Measurements from ENCODE around the gene DGKE.

DNA sequence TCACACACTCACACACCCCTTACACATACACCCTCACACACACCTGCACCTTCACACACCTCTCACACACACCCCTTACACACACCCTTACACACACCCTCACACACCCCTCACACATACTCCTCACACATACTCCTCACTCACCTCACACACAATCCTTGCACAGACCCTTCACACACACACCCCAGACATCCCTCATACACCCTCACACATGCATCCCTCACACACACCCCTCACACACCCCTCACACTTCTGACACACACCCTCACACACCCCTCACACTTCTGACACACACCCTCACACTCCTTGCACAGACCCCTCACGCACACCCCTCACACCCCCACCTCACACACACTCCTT lies 24.2 kb upstream of the DGKE start:
- TF ChIP-seq POLR2AphosphoS5 (IDR thresholded peaks at IDR 0.05) (no peak), REST (IDR thresholded peaks at IDR 0.05; ENCODE audit: borderline replicate concordance) (no peak), TAF1 (IDR thresholded peaks at IDR 0.05; ENCODE audit: low read depth) (no peak), EP300 (conservative IDR thresholded peaks at IDR 0.05; ENCODE audit: poor library complexity, severe bottlenecking) (no peak), RAD21 (conservative IDR thresholded peaks at IDR 0.05) (no peak), EZH2 (IDR thresholded peaks at IDR 0.05; ENCODE audit: borderline replicate concordance, insufficient read depth, low read length, poor library complexity, severe bottlenecking) (no peak), SMC3 (conservative IDR thresholded peaks at IDR 0.05; ENCODE audit: poor library complexity) (no peak)
- TF ChIP-seq, protein P1, sequence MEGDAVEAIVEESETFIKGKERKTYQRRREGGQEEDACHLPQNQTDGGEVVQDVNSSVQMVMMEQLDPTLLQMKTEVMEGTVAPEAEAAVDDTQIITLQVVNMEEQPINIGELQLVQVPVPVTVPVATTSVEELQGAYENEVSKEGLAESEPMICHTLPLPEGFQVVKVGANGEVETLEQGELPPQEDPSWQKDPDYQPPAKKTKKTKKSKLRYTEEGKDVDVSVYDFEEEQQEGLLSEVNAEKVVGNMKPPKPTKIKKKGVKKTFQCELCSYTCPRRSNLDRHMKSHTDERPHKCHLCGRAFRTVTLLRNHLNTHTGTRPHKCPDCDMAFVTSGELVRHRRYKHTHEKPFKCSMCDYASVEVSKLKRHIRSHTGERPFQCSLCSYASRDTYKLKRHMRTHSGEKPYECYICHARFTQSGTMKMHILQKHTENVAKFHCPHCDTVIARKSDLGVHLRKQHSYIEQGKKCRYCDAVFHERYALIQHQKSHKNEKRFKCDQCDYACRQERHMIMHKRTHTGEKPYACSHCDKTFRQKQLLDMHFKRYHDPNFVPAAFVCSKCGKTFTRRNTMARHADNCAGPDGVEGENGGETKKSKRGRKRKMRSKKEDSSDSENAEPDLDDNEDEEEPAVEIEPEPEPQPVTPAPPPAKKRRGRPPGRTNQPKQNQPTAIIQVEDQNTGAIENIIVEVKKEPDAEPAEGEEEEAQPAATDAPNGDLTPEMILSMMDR (IDR thresholded peaks at IDR 0.05; ENCODE audit: poor library complexity, severe bottlenecking): no peak

Data from neural cell (in vitro differentiated cells).